GM18498 (cell line): ENCODE data around the gene MNAT1.
"Not testable (repeated sequence)": the region's sequence is repeated elsewhere in the genome, so short reads cannot be mapped to it uniquely, and the experiment has no call there.

Source experiments
- ATAC-seq: cut with Tn5 transposase; IDR thresholded peaks from one replicate; pipeline ENCODE4 v1.9.1; 2021; ENCODE audit warnings: mild to moderate bottlenecking, moderate library complexity; ENCODE audit not compliant: unreplicated experiment

MNAT1 gene

GRCh38 chr14:60867503-60868172 is 133.1 kb downstream of the MNAT1 start:
- peak; percentile 54 for ATAC-seq

- no peak for ATAC-seq
Observed at GRCh38 chr14:60878121-60878520, 143.6 kb downstream of the MNAT1 start.

GRCh38 chr14:60878536-60878935 is 144.0 kb downstream of the MNAT1 start:
- ATAC-seq = no peak

- ATAC-seq = no peak
Observed at GRCh38 chr14:60882219-60882618, 147.7 kb downstream of the MNAT1 start.

- ATAC-seq = no peak
Observed at GRCh38 chr14:60884134-60884533, 149.6 kb downstream of the MNAT1 start.

- ATAC-seq = not testable (repeated sequence)
Observed at GRCh38 chr14:60890636-60891035, 156.1 kb downstream of the MNAT1 start.

- ATAC-seq = no peak
Observed at GRCh38 chr14:60893911-60894310, 159.3 kb downstream of the MNAT1 start.

GRCh38 chr14:60904381-60904780 is 169.8 kb downstream of the MNAT1 start:
- no peak for ATAC-seq

GRCh38 chr14:60905923-60906322 is 171.4 kb downstream of the MNAT1 start:
- ATAC-seq = no peak

GRCh38 chr14:60915781-60916180 is 181.2 kb downstream of the MNAT1 start:
- ATAC-seq = no peak

GRCh38 chr14:60922050-60922449 is 187.5 kb downstream of the MNAT1 start:
- no peak for ATAC-seq

GRCh38 chr14:60925286-60925685 is 190.7 kb downstream of the MNAT1 start:
- no peak for ATAC-seq

- ATAC-seq = peak; percentile 97
Observed at GRCh38 chr14:60926002-60926401, 191.4 kb downstream of the MNAT1 start.

GRCh38 chr14:60931218-60931617 is 196.7 kb downstream of the MNAT1 start:
- no peak for ATAC-seq

GRCh38 chr14:60933920-60934655 is 199.5 kb downstream of the MNAT1 start:
- ATAC-seq = no peak

GRCh38 chr14:60935319-60935718 is 200.8 kb downstream of the MNAT1 start:
- no peak for ATAC-seq

GRCh38 chr14:60943637-60944032 is 209.1 kb downstream of the MNAT1 start:
- no peak for ATAC-seq

GRCh38 chr14:60944204-60944603 is 209.6 kb downstream of the MNAT1 start:
- no peak for ATAC-seq

GRCh38 chr14:60945984-60946383 is 211.4 kb downstream of the MNAT1 start:
- no peak for ATAC-seq

GRCh38 chr14:60946773-60947172 is 212.2 kb downstream of the MNAT1 start:
- no peak for ATAC-seq

GRCh38 chr14:60951776-60952435 is 217.3 kb downstream of the MNAT1 start:
- ATAC-seq = no peak

- ATAC-seq = no peak
Observed at GRCh38 chr14:60956202-60956601, 221.6 kb downstream of the MNAT1 start.
